Hematopoietic multipotent progenitor cell treated with erythropoietin and hydrocortisone succinate and interleukin-3 and kit ligand, for 17 days (in vitro differentiated cells): ENCODE results near the gene TRIM15.
"Not testable (repeated sequence)": the region's sequence is repeated elsewhere in the genome, so short reads cannot be mapped to it uniquely, and the experiment has no call there.

Experiments
- DNase-seq: peaks from one replicate; pipeline ENCODE4 v3.0.0-alpha.2; 2015; ENCODE audit warnings: low spot score

Gene TRIM15

DNA sequence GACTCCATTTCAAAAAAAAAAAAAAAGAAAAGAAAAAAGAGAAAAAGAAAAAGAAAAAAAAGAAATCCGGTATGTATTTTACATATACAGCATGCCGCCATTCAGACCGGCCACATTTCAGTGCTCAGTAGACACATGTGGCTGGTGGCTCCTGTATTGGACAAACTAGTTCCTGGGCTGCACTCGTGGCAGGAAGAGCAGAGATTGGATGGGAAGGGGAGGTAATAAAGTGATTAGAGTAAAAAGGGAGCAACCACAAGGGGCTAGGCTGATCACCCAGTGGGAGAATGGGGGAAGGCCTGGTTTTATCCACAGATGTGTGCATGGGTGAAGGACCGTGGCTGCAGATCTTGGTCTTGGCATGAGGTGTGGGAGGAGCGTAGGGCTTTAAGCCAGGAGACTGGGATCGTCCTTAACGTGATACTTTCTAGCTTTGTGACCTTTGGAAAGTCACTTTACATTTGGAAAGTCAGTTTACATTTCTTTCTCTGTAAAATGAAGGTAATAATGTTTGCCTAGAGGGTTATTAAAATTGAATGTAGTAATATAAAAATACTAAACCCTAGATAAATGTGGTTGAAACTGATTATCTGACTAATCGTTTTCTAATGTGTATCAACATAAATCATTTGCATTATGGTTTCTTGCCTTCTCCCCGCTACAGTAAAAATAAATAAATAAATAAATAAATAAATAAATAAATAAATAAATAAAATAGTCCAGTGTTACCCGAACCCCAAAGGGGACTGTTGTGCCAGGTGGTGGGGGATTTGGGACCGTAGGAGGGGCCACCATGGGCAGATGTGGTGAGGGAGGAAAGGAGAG lies 869 bp upstream of the TRIM15 start:
- peak; percentile 40 for DNase-seq

DNA sequence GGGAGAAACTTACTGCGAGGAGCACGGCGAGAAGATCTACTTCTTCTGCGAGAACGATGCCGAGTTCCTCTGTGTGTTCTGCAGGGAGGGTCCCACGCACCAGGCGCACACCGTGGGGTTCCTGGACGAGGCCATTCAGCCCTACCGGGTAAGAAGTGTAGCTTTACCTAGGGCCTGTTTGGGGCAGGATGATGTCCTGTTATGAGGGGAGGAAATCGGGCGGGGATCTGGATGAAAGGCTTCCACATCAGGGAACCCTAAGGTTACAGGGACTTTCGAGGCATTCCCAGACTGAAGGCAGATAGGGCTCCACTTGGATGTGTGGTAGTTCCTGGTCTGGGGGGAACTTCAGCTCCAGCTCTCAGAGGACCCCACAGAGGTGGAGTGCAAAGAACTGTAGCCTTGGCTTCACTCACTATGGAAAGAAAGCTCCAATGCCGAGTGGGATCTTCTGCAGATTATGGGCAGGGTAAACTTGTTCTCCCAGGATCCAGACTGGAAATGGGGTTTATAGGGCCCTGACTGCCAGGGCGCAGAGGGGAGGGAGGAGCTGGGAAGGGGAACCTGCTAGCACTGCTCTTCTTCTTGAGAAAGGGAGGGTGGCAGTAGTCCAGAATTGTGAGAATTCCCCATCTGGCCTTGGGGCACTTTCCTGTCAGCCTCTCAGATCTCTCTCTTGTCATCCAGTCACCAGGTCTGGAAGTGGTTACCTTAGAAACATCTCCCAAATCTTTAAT lies 740 bp downstream of the TRIM15 start:
- DNase-seq = peak; percentile 44

DNA sequence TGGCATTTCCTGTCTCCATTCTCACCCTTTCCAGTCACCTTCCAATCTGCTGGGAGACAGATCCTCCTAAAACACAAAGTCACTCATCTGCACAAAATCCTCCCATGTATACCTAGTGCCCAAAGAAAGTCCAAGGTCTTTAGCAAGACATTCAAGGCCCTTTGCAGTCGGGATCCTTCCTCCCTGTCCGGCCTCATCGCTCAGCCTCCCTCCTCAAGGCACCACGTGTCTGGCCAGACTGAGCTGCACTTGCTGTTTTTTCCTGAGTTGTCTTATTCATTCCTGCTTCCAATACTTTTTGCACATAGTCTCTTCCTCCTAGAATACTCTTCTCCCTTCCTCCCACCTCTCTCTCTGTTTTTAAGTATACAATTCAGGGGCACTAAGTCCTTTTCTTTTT lies 1.4 kb downstream of the TRIM15 start:
- DNase-seq = no peak

DNA sequence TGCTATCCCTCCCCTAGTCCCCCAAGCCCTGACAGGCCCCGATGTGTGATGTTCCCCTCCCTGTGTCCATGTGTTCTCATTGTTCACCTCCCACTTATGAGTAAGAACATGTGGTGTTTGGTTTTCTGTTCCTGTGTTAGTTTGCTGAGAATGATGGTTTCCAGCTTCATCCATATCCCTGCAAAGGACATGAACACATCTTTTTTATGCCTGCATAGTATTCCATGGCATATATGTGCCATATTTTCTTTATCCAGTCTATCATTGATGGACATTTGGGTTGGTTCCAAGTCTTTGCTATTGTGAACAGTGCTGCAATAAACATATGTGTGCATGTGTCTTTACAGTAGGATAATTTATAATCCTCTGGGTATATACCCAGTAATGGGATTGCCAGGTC lies 1.9 kb downstream of the TRIM15 start:
- not testable (repeated sequence) for DNase-seq

DNA sequence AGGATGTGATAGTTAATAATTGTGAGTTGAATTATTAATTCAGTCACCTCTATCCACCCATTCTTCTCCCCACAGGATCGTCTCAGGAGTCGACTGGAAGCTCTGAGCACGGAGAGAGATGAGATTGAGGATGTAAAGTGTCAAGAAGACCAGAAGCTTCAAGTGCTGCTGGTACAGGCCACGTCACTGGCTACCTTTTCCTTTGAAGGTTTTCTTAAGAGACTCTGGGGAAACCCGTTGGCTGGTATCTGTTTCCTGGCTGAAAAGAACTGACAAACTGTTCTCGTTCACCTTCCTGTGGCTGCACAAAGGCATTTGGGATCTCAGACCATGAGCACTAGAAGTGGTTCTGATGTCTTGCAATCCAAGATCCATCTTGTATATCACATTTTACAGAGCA lies 3.8 kb downstream of the TRIM15 start:
- no peak for DNase-seq

DNA sequence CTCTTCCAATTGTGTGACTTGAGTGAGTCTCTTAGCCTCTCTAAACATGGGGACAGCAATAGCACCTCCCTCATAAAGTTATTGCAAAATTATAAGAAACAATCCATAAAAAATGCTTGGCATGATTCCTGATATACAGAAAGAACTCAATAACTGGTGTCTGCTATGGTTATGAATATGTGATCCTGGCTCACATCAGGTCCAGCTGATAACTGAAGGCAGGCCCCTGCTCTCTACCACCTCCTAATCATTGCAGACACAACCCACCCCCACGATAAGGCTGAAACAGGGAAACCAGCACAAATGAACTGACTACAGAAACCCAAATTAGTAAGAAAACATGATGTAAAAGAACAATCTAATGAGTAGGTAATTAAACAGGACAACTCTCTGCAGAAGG lies 5.4 kb downstream of the TRIM15 start:
- peak; percentile 49 for DNase-seq

DNA sequence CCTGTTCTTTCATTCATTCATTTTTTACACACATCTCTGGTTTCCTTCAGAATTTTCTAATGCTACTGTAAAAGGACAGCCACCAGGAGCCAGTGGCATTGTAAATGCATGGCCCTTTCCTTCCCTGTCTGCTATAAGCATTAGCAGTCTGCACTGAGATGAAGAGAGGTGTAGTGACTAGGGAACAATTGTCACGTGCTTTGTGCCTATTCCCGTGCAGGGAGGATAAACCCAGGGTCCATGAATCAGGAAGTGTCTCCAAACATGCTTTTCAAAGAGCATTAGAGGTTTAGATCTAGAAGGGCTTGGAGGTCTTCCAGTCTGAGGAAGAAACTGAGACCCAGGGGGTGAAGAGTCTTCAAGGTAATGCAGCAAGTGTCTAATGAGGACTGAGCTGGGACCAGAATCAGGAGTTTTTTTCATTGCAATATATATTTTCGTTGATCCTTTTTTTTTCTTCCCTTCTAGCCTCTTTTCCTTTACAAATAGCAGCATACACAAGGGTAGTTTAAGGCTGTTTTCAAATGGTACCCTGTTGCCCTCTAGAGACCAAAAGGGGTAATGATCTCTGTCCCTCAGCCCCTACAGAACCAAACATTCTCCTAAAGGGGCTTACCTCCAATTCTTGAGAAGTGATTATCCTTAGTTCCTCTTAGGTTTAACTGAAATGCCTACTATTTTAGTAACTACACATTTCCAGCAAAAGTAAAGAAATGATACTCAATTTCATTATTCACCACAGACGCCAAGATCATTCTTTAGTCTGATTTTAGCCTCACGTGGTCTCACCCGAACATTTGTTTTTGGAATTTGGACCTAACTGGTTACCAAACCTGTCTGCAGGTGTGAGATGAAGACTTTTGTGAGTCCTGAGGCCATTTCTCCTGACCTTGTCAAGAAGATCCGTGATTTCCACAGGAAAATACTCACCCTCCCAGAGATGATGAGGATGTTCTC lies 6.6 kb downstream of the TRIM15 start:
- peak; percentile 84 for DNase-seq

DNA sequence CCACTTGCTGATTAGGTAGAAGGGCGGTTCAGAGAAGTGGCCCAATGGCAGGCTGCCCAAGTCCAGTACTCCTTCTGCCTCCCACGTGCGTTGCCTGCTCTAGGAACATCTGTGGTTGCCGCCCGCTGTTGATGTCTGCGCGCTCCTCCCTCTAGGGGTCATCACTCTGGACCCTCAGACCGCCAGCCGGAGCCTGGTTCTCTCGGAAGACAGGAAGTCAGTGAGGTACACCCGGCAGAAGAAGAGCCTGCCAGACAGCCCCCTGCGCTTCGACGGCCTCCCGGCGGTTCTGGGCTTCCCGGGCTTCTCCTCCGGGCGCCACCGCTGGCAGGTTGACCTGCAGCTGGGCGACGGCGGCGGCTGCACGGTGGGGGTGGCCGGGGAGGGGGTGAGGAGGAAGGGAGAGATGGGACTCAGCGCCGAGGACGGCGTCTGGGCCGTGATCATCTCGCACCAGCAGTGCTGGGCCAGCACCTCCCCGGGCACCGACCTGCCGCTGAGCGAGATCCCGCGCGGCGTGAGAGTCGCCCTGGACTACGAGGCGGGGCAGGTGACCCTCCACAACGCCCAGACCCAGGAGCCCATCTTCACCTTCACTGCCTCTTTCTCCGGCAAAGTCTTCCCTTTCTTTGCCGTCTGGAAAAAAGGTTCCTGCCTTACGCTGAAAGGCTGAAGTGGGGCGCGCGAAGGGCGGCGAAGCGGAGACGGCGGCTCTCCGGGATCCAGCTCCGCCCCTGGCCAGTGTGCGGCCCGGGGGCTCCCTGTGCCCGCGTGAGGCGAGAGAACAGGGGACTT lies 8.5 kb downstream of the TRIM15 start:
- DNase-seq = peak; percentile 39

DNA sequence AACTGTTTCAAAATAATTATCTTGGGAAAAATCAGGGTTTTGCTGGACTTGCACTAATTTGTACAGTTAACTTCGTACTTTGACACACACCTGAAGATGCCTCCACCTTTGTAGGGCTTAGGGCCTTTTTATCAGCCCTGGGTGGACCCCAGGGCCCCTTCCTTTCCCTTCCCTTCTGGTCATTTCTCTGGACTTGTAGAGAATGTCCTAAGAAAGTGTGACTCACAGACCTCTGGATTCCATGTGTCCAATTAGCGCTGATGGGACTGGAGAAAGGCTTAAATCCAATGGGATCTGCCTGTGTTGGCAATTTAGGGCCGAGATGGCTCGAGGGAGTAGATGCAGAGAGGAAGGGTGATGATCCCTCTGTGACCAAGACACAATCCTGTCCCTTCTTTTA lies 9.3 kb downstream of the TRIM15 start:
- DNase-seq = no peak

DNA sequence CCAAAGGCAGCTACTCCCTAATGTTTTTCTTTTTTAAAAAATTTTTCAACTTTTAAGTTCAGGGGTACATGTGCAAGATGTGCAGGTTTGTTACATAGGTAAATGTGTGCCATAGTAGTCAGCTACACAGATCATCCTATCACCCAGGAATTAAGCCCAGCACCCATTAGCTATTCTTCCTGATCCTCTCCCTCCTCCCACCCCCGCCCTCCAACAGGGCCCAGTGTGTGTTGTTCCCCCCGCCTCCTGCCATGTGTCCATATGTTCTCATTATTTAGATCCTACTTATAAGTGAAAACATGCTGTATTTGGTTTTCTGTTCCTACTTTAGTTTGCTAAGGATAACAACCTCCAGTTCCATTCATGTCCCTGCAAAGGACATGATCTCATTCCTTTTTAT lies 12.4 kb downstream of the TRIM15 start:
- DNase-seq = no peak

DNA sequence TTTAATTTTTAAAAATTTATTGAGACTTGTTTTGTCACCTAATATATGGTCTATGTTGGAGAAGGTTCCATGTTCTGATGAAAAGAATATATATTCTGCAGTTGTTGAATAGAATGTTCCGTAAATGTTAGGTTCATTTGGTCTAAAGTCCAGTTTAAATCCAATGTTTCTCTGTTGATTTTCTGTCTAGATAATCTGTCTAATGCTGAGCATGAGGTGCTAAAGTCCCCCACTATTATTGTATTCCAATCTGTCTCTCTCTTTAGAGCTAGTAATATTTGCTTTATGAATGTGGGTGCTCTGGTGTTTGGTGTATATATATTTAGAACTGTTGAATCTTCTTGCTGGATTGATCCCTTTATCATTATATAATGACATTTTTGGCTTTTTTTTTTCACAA lies 15.5 kb downstream of the TRIM15 start:
- DNase-seq = no peak

DNA sequence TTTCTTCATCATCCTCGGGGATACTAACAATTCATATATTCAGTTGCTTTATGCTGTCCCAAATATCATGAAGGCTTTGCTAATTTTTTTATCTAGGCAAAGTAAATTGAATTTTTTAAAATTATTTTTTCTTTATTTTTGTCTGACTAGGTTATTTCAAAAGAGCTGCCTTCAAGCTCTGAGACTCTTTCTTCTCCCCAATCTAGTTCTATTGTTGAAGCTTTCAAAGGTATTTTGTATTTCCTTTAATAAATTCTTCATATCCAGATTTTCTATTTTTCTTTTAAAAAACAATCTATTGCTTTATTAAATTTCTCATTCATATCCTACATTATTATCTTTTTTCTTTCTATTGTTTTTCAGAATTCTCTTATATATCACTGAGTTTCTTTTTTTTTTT lies 16.8 kb downstream of the TRIM15 start:
- DNase-seq = no peak

DNA sequence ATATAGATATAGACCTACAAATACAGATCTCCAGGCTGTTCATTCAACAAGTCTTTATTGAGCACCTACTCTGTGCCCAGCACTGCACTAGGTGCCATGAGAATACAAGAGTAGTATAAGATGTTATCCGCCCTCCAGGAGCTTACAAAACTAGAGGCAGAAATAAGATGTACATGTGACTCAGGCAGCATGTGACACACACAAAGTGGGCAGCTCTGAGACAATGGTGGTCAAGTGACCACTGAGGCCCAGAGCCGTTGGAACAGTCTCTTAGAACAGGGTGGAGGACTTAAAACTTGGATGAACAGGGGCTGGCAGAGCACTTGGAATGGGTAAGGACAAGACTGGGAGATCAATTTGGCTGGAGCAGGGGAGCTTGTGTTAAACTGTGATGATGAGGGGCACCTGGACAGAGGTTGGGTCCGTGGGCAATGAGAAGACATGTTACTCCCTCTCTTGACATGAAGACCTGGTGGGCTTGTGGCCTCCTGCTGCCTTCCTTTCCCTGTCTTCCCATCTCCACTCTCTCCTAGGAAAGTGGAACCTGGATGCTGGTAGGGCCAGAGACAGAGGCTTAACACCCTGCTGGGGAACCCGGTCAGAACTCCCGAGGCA lies 21.2 kb downstream of the TRIM15 start:
- DNase-seq = no peak

DNA sequence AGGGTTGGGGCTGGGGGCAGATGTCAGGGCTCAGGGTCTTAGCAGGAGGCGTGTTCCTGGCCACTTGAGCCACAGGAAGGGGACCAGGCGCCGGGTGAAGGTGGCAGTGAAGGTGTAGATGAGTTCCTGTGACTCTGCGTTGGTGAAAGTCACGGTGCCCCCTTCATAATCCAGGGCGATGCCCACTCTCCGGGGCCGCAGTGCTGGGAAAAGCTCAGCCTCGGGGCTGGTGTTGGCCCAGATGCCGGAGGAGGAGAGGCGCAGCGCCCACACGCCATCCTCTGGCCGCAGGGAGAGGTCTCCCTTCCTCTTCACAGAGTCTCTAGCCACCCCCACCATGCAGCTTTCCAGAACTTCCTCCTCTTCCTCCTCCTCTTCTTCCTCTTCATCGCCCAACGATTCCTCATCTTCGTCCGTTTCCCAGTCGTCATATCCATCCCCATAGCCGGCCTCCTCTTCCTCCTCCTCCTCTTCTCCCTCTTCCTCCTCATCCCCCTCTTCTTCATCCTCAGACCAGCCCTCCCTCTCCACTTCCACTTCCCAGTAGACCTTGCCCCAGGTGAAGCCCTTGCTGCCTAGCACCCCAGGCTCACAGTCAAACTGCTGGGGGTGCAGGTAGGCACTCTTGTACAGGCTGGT lies 22.6 kb downstream of the TRIM15 start:
- no peak for DNase-seq

DNA sequence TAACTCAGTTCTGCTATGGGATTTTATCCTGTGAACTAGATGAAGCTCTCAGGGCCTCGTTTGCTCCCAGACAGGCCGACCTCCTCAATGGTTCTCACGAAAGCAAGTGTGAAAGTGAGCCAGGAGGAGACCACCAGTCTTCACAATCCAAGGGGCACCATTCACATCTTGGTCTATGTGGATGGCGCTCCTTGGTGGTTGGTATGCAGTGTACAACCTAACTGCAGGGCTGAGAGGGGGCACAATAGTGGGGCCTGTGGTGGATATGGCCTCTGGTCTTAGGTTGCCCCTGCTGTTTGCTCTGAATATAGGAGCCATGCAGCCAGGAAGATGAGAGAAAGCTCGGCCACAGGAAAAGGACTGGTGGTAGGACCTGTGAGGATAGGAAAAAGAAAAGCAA lies 25.2 kb downstream of the TRIM15 start:
- no peak for DNase-seq

DNA sequence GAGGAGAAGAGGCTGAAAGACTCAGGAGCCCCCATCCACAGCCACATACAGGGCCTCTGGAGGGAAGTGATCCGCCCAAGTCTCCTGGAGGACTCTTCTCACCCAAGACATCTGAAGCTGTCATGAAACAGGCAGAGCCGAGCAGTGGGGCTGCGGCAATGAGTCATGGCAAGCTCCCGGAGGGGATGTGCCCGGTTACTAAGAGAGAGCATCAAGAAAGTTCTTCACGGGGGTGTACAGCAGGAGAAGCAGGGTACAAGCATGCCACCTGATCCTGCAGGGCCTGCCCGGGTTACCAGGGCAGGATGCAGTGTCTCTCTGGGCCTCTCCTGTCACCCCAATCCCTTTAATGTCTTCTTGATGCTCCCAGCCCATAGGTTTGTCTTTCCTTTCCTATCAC lies 28.7 kb downstream of the TRIM15 start:
- DNase-seq = no peak

DNA sequence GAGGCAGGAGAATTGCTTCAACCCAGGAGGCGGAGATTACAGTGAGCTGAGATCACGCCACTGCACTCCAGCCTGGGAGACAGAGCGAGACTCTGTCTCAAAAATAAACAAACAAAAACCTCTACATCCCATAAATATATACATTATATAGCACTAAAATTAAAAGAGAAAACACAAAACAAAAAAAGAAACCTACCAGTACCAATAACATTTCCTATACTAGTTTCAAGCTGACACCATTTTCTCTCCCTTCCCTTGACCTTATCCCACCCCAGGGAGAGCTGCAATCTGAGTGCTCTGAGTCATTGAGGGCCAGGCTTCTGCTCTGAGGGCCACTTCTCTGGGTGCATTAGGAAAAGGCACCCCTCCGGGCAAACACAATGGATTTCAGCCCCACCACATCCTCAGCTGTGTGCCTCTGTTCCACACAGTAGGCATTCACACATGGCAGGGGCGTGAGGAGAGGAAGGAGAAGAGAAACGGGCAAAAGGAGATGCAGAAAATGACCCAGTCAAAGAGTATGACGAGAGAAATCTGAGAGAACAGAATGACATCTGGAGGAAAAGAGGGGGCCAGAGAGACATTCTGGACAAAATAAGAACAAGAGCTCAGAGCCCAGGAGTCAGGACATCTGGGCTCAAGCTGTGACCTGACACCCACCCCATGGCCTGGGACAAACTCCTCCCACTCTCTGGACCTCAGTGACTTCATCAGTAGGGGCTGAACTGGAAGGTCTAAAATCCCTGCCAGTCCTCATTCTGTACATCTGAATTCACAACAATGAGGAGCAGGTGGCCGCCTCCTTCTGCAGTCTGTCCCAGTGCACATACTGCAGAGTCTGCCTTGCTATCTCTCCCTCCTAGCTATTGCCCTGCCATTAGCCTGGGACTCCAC lies 31.7 kb downstream of the TRIM15 start:
- no peak for DNase-seq

DNA sequence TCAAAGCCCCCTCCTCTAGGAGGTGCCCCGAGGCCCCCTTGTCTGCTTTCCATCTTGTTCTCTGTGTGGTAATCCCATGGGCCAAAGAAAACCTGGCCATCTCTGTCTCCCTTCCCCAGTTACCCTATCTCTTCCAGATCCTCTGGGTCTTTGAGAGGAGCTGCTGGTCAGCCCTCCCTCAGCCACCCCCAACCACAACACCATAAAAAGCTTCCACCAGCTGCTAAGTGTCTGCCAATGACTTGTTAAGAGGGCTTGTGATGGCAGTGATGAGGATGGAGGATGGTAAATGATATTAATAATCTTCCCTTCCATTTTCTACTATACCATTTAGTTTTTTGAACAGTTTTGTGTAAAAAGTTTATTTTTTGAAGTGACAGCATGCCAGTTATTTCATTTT lies 32.6 kb downstream of the TRIM15 start:
- no peak for DNase-seq

DNA sequence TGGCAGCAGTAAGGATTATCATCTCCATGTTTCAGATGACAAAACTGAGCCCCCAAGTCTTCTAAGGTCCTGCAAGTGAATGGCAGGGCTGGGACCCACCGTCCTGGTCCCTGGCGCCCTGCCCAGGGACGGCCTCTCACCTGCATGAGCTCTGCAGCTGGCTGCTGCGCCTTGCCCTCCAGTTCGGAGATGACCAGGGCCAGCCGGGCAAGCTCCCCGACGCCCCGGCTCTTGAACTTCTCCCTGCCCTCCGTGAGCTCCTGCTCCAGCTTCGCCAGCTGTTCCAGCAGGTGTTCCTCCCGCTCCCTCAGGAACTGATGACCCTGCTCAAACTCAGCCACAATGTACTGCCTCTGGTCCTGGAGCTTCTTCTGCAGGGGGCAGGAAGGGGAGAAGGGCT lies 33.0 kb downstream of the TRIM15 start:
- no peak for DNase-seq
